Neuronal stem cell (in vitro differentiated cells): ENCODE results near the gene ALPK3. TPM values are rescaled to one million over a fixed set of nuclear protein-coding genes. Genes with fewer than 3 reads are reported as not detected.

Experiments
- small RNA-seq: library from polyadenylated mRNA; stranded (forward); fragments of <200 nt; extraction: miRNeasy Mini kit (QIAGEN cat#:217004); gene quantifications from one replicate; pipeline ENCODE3, GENCODE V24; 2013; ENCODE audit not compliant: insufficient read depth

The ALPK3 gene

Small RNAs within 50 kb of the gene (small RNA-seq; reads per million reads assigned to genes)
- gene RF00402 = not detected
